HepG2 (cell line): ENCODE results near the gene VKORC1. TPM values are rescaled to one million over a fixed set of nuclear protein-coding genes. Genes with fewer than 3 reads are reported as not detected.

ENCODE experiments used
- ELF4 ChIP-seq: sonication (generic); formaldehyde crosslinking; IDR thresholded peaks from 2 replicates; pipeline ENCODE4 v1.5.0; 2020; ENCODE audit warnings: missing genetic modification reagents, mild to moderate bottlenecking, moderate library complexity, borderline replicate concordance
- GZF1 ChIP-seq: sonication (generic); formaldehyde crosslinking; IDR thresholded peaks from 2 replicates; pipeline ENCODE4 v1.5.1; 2020; ENCODE audit warnings: mild to moderate bottlenecking, missing genetic modification reagents
- HMG20A ChIP-seq: IDR thresholded peaks from 2 replicates; pipeline ENCODE4 v1.6.1; 2016; ENCODE audit warnings: borderline replicate concordance
- IRF2 ChIP-seq: IDR thresholded peaks from 2 replicates; pipeline ENCODE4 v1.6.1; 2018; ENCODE audit warnings: missing genetic modification reagents, missing compliant biosample characterization
- KLF11 ChIP-seq: IDR thresholded peaks from 2 replicates; pipeline ENCODE4 v1.6.1; 2016; ENCODE audit warnings: missing compliant biosample characterization
- NONO ChIP-seq, 2 experiments: fragments of 450-650 bp in 1 of 2; sonication (generic) in 1 of 2; formaldehyde crosslinking in 1 of 2; IDR thresholded peaks in 1 of 2; conservative IDR thresholded peaks in 1 of 2; 2 replicates each; pipeline versions ENCODE4 v1.6.1 to v1.8.0; 2017 to 2022; ENCODE audit warnings: mild to moderate bottlenecking in 1 of 2, missing genetic modification reagents in 1 of 2, moderate library complexity in 1 of 2
- PAXIP1 ChIP-seq: sonication (generic); formaldehyde crosslinking; conservative IDR thresholded peaks from 2 replicates; pipeline ENCODE4 v1.4.0; 2020; ENCODE audit warnings: mild to moderate bottlenecking, missing genetic modification reagents, moderate library complexity
- RAD21 ChIP-seq: fragments of 450-650 bp; formaldehyde crosslinking; IDR thresholded peaks from 2 replicates; pipeline ENCODE4 v1.5.0; 2020; ENCODE audit warnings: mild to moderate bottlenecking
- RBM22 ChIP-seq: fragments of 200-400 bp; formaldehyde crosslinking; optimal IDR thresholded peaks from 2 replicates; pipeline ENCODE3; 2017; ENCODE audit warnings: mild to moderate bottlenecking, low read length, moderate library complexity
- SKI ChIP-seq: fragments of 450-650 bp; IDR thresholded peaks from one replicate; pipeline ENCODE4 v1.6.1; 2018; ENCODE audit warnings: mild to moderate bottlenecking; ENCODE audit not compliant: partially characterized antibody
- SP5 ChIP-seq: IDR thresholded peaks from 2 replicates; pipeline ENCODE4 v1.6.1; 2016; ENCODE audit warnings: low read depth, borderline replicate concordance
- STAT6 ChIP-seq: sonication (generic); formaldehyde crosslinking; IDR thresholded peaks from 2 replicates; pipeline ENCODE4 v1.4.0; 2020; ENCODE audit warnings: missing genetic modification reagents, mild to moderate bottlenecking, borderline replicate concordance
- TEAD3 ChIP-seq: optimal IDR thresholded peaks from 2 replicates; pipeline ENCODE3; 2016; ENCODE audit warnings: borderline replicate concordance
- ZBTB10 ChIP-seq: sonication (generic); formaldehyde crosslinking; IDR thresholded peaks from 2 replicates; pipeline ENCODE4 v1.4.0; 2020; ENCODE audit warnings: missing genetic modification reagents, borderline replicate concordance
- ZKSCAN1 ChIP-seq: fragments of 150-350 bp; IDR thresholded peaks from 2 replicates; pipeline ENCODE4 v1.6.1; 2014; ENCODE audit warnings: low read length
- ZNF280B ChIP-seq: sonication (generic); formaldehyde crosslinking; IDR thresholded peaks from 2 replicates; pipeline ENCODE4 v1.5.0; 2020; ENCODE audit warnings: missing genetic modification reagents, mild to moderate bottlenecking, borderline replicate concordance
- ZNF589 ChIP-seq: sonication (generic); formaldehyde crosslinking; conservative IDR thresholded peaks from 2 replicates; pipeline ENCODE4 v1.8.0; 2022; ENCODE audit warnings: mild to moderate bottlenecking, moderate library complexity, missing genetic modification reagents
- ZNF792 ChIP-seq: IDR thresholded peaks from 2 replicates; pipeline ENCODE4 v1.6.1; 2016
- polyA plus RNA-seq, 8 experiments: library from polyadenylated mRNA; depleted of rRNA in 3 of 8; stranded (reverse) in 7 of 8; unstranded in 1 of 8; fragments of >200 nt; fragmentation: Illumina TruSeq in 4 of 8; extraction: Trizol in 4 of 8; gene quantifications; 2 replicates each; pipeline versions ENCODE4 v1.2.1 to v1.2.3, GENCODE V29; 2011 to 2016; ENCODE audit warnings: low read depth in 4 of 8, missing spikeins in 1 of 8, mixed read lengths in 1 of 8; ENCODE audit not compliant: insufficient read depth in 1 of 8
- total RNA-seq, 5 experiments: library from RNA; depleted of rRNA; stranded (reverse); fragments of >200 nt; fragmentation: Illumina TruSeq; extraction: Trizol; gene quantifications; 2 replicates each; pipeline ENCODE4 v1.2.3, GENCODE V29; 2016; ENCODE audit warnings: low read depth in 1 of 5

VKORC1 gene
- total and polyA plus RNA-seq, 2 of the 13 experiments (the other 11 are each of a cell fraction or from before 2014, with no cell fraction given), result 141 to 615 TPM

- TF ChIP-seq ZBTB10 (CRISPR knock-in tag) (no peak), ZNF589 (CRISPR knock-in tag) (peak; percentile 89), KLF11 (no peak), ZNF792 (CRISPR knock-in tag) (peak; percentile 89; the same call in 1 of the 2 replicates), RBM22 (no peak), TEAD3 (peak; percentile 58), SP5 (CRISPR knock-in tag) (peak; percentile 73; the same call in 1 of the 2 replicates), STAT6 (CRISPR knock-in tag) (no peak; the same call in 1 of the 2 replicates), SKI (peak; percentile 34), IRF2 (CRISPR knock-in tag) (peak; percentile 93), RAD21 (CRISPR knock-in tag) (peak; percentile 46; the same call in 1 of the 2 replicates), HMG20A (no peak), ELF4 (peak; percentile 72; the same call in 1 of the 2 replicates), GZF1 (CRISPR knock-in tag) (no peak), NONO (IDR thresholded peaks at IDR 0.05) (no peak), NONO (CRISPR knock-in tag; conservative IDR thresholded peaks at IDR 0.05) (peak; percentile 71), PAXIP1 (CRISPR knock-in tag) (peak; percentile 37; the same call in 1 of the 2 replicates), ZKSCAN1 (no peak), ZNF280B (CRISPR knock-in tag) (no peak)
Observed at GRCh38 chr16:31108035-31108793, 13.6 kb upstream of the VKORC1 start, which contains the start of gene BCKDK (continued).
